ENCODE data around the gene MSI2.

MSI2 gene

GRCh38 chr17:57413848-57414651 lies 157.7 kb downstream of the MSI2 start:
- no peak for TF ChIP-seq CTCF (IDR thresholded peaks at IDR 0.05; ENCODE audit: control insufficient read depth, extremely low read depth, insufficient read depth)
- no peak for DNase-seq (ENCODE audit: low read depth)
- H3K4me3 ChIP-seq (ENCODE audit: low read depth, low read length) = no peak overlapping the region

GRCh38 chr17:57415751-57416207 lies 159.5 kb downstream of the MSI2 start:
- no peak for TF ChIP-seq CTCF (IDR thresholded peaks at IDR 0.05; ENCODE audit: control insufficient read depth, extremely low read depth, insufficient read depth)
- H3K4me3 ChIP-seq (ENCODE audit: low read depth, low read length) = no peak overlapping the region
- DNase-seq (ENCODE audit: low read depth) = no peak

GRCh38 chr17:57416369-57416768 lies 160.0 kb downstream of the MSI2 start:
- TF ChIP-seq CTCF (IDR thresholded peaks at IDR 0.05; ENCODE audit: control insufficient read depth, extremely low read depth, insufficient read depth) = no peak
- no peak for DNase-seq (ENCODE audit: low read depth)
- no peak overlapping the region for H3K4me3 ChIP-seq (ENCODE audit: low read depth, low read length)

- TF ChIP-seq CTCF (IDR thresholded peaks at IDR 0.05; ENCODE audit: control insufficient read depth, extremely low read depth, insufficient read depth) = no peak
- no peak for DNase-seq (ENCODE audit: low read depth)
- H3K4me3 ChIP-seq (ENCODE audit: low read depth, low read length) = no peak overlapping the region
Observed at GRCh38 chr17:57417956-57418355, 161.6 kb downstream of the MSI2 start.

- DNase-seq (ENCODE audit: low read depth) = no peak
- no peak for TF ChIP-seq CTCF (IDR thresholded peaks at IDR 0.05; ENCODE audit: control insufficient read depth, extremely low read depth, insufficient read depth)
- H3K4me3 ChIP-seq (ENCODE audit: low read depth, low read length) = no peak overlapping the region
Observed at GRCh38 chr17:57418463-57419246, 162.3 kb downstream of the MSI2 start.

GRCh38 chr17:57419940-57420550 lies 163.7 kb downstream of the MSI2 start:
- DNase-seq (ENCODE audit: low read depth) = no peak
- no peak for TF ChIP-seq CTCF (IDR thresholded peaks at IDR 0.05; ENCODE audit: control insufficient read depth, extremely low read depth, insufficient read depth)

More at GRCh38 chr17:57419940-57420550, 163.7 kb downstream of the MSI2 start:
- H3K4me3 ChIP-seq (ENCODE audit: low read depth, low read length) = no peak overlapping the region

Data from LNCaP clone FGC (cell line).